Ishikawa (cell line): ENCODE data around the gene ZNF687.
A peak's percentile ranks its signal among the peaks of the same experiment; 100 is the strongest.

Experiments
- CEBPB ChIP-seq: IDR thresholded peaks from 2 replicates; pipeline ENCODE4 v1.6.1; 2012
- CREB1 ChIP-seq: IDR thresholded peaks from 2 replicates; pipeline ENCODE4 v1.6.1; 2012; ENCODE audit warnings: low read depth
- EGR1 ChIP-seq: IDR thresholded peaks from 2 replicates; pipeline ENCODE4 v1.6.1; 2012
- EP300 ChIP-seq: IDR thresholded peaks from 2 replicates; pipeline ENCODE4 v1.6.1; 2012; ENCODE audit warnings: borderline replicate concordance
- FOXM1 ChIP-seq: IDR thresholded peaks from 2 replicates; pipeline ENCODE4 v1.6.1; 2012; ENCODE audit warnings: low read depth, borderline replicate concordance
- MAX ChIP-seq: IDR thresholded peaks from 2 replicates; pipeline ENCODE4 v1.6.1; 2012
- NFIC ChIP-seq: IDR thresholded peaks from 2 replicates; pipeline ENCODE4 v1.6.1; 2012
- RAD21 ChIP-seq: IDR thresholded peaks from 2 replicates; pipeline ENCODE4 v1.6.1; 2012; ENCODE audit warnings: low read depth
- REST ChIP-seq: IDR thresholded peaks from 2 replicates; pipeline ENCODE4 v1.6.1; 2012; ENCODE audit warnings: low read depth, mild to moderate bottlenecking
- TAF1 ChIP-seq: IDR thresholded peaks from 2 replicates; pipeline ENCODE4 v1.6.1; 2012; ENCODE audit warnings: low read depth, mild to moderate bottlenecking
- TCF12 ChIP-seq: IDR thresholded peaks from 2 replicates; pipeline ENCODE4 v1.6.1; 2012; ENCODE audit warnings: low read depth
- TEAD4 ChIP-seq: IDR thresholded peaks from 2 replicates; pipeline ENCODE4 v1.6.1; 2012
- USF1 ChIP-seq: IDR thresholded peaks from 2 replicates; pipeline ENCODE4 v1.6.1; 2012
- YY1 ChIP-seq: IDR thresholded peaks from 2 replicates; pipeline ENCODE4 v1.6.1; 2012; ENCODE audit warnings: low read depth
- ZBTB7A ChIP-seq: IDR thresholded peaks from 2 replicates; pipeline ENCODE4 v1.6.1; 2012; ENCODE audit warnings: low read depth

ZNF687 gene

GRCh38 chr1:151325646-151326429, 43.7 kb downstream of the ZNF687 start:
- no peak for TF ChIP-seq EGR1

- TF ChIP-seq FOXM1 (no peak), EP300 (no peak), CREB1 (no peak), USF1 (no peak), REST (no peak), NFIC (no peak), RAD21 (no peak), TAF1 (no peak), EGR1 (no peak), CEBPB (no peak), ZBTB7A (no peak), TEAD4 (no peak), YY1 (no peak), TCF12 (no peak), MAX (no peak)
These were observed 44.6 kb downstream of the ZNF687 start for GRCh38 chr1:151326619-151327222.

- TF ChIP-seq EP300 (no peak), USF1 (0 out of 2 replicates have a peak, but pooled peaks have one; percentile 12), TAF1 (peak; percentile 80), CREB1 (no peak), MAX (peak; percentile 43; the same call in 1 of the 2 replicates), YY1 (peak; percentile 72)
These were observed 45.3 kb downstream of the ZNF687 start, which contains the start of gene PI4KB for GRCh38 chr1:151327223-151327902. Gene PI4KB (minus strand): TSS chr1:151327416. CDS start chr1:151316481, 10,935 bp downstream.

GRCh38 chr1:151327903-151328674, 46.0 kb downstream of the ZNF687 start:
- TF ChIP-seq CEBPB (no peak), EGR1 (no peak), MAX (no peak), EP300 (no peak), TEAD4 (no peak), TAF1 (no peak)

- no peak for TF ChIP-seq TCF12
- no peak for TF ChIP-seq NFIC
- TF ChIP-seq TEAD4 = no peak
- no peak for TF ChIP-seq RAD21
- TF ChIP-seq USF1 = no peak
- no peak for TF ChIP-seq CEBPB
- no peak for TF ChIP-seq CREB1
- no peak for TF ChIP-seq YY1
- no peak for TF ChIP-seq MAX
- TF ChIP-seq REST = no peak
- no peak for TF ChIP-seq FOXM1
- no peak for TF ChIP-seq ZBTB7A
- no peak for TF ChIP-seq EP300
- TF ChIP-seq TAF1 = no peak
- TF ChIP-seq EGR1 = no peak
These were observed 52.7 kb downstream of the ZNF687 start for GRCh38 chr1:151334822-151335221.
